H1 (cell line): ENCODE data around the gene SLC39A6. TPM values are rescaled to one million over a fixed set of nuclear protein-coding genes. Genes with fewer than 3 reads are reported as not detected.

Source experiments
- NANOG ChIP-seq: IDR thresholded peaks from 2 replicates; pipeline ENCODE4 v1.6.1; 2011; ENCODE audit warnings: low read length, low read depth, mild to moderate bottlenecking, inconsistent platforms; ENCODE audit not compliant: insufficient read depth, poor library complexity, severe bottlenecking
- RBBP5 ChIP-seq: IDR thresholded peaks from 2 replicates; pipeline ENCODE4 v1.7.1; 2012; ENCODE audit warnings: low read depth, mild to moderate bottlenecking, inconsistent platforms, low read length, moderate library complexity, borderline replicate concordance
- RFX5 ChIP-seq: IDR thresholded peaks from 2 replicates; pipeline ENCODE4 v1.6.1; 2011; ENCODE audit warnings: low read depth, low read length, improper control_type of control experiment, borderline replicate concordance
- polyA plus RNA-seq, 7 experiments: library from polyadenylated mRNA; depleted of rRNA in 3 of 7; stranded (reverse) in 5 of 7; unstranded in 2 of 7; fragments of >200 nt in 5 of 7; fragments of 200-250 nt in 2 of 7; gene quantifications; 1 replicate in 5 of 7; 2 replicates in 1 of 7; 4 replicates in 1 of 7; pipeline versions ENCODE4 v1.2.1 to v1.2.3, GENCODE V29; 2011 to 2013; ENCODE audit warnings: missing spikeins in 2 of 7, mixed read lengths in 2 of 7
- total RNA-seq: library from RNA; stranded (reverse); fragmentation: NEBNext Ultra II Directional; extraction: Animal tissue kit (Norgen Biotek cat#: 25700); gene quantifications from 2 replicates; pipeline ENCODE4 v1.2.1, GENCODE V29; 2021

Gene SLC39A6
- total and polyA plus RNA-seq, 2 of the 8 experiments (the other 6 are each of a cell fraction or from before 2014, with no cell fraction given): 36.8 to 55.4 TPM

DNA sequence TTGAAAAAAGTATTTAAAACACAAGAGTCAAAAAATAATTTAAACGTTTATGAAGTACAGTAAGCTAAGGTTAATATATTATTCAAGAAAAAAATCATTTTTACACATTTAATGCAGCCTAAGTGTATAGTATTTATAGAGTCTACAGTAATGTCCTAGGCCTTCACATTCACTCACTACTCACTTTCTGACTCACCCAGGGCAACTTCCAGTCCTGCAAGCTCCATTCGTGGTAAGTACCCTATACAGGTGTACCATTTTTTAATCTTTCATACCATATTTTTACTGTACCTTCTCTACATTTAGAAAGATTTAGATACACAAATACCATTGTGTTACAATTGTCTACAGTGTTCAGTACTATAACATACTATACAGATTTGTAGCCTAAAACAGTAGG is 40.9 kb downstream of the SLC39A6 start (continued):
- TF ChIP-seq RFX5 (no peak), NANOG (no peak), RBBP5 (no peak)
- TF ChIP-seq, all 59 proteins: peak for 0
